ENCODE results near the gene GSTO2.

DNA sequence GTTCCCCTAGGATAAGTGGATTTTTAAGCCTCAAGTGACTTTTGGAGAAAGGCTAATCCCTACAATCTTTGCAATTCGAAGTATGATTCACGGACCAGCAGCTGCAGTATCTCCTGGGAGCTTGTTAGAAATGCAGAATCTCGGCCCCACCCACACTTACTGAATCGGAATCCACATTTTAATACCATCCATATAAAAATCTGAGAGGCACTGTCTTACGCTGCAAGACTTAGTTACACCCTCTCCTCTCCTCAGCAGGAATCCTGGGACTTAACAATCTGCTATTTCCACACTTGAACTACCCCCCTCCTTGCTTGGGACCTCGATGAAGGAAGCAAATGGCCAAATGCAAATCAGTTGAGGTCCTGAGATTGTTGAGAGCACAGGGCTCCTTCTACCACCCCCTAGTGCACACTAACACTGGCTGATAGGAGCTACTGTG, 48.3 kb downstream of the GSTO2 start:
- no peak for TF ChIP-seq EZH2 (IDR thresholded peaks at IDR 0.05)
- no peak for TF ChIP-seq FOXP2 (optimal IDR thresholded peaks at IDR 0.05; ENCODE audit: control extremely low read depth, extremely low read length, insufficient read depth)

All from SK-N-MC (cell line).